NCI-H345 treated with DMSO at 0.1 percent for 48 hours (cell line): ENCODE data around the gene ZNF396.

Source experiments
- DNase-seq: peaks from one replicate; lab custom pipeline; 2025; ENCODE audit not compliant: unreplicated experiment; lab: John Stamatoyannopoulos, UW

The ZNF396 gene

DNA sequence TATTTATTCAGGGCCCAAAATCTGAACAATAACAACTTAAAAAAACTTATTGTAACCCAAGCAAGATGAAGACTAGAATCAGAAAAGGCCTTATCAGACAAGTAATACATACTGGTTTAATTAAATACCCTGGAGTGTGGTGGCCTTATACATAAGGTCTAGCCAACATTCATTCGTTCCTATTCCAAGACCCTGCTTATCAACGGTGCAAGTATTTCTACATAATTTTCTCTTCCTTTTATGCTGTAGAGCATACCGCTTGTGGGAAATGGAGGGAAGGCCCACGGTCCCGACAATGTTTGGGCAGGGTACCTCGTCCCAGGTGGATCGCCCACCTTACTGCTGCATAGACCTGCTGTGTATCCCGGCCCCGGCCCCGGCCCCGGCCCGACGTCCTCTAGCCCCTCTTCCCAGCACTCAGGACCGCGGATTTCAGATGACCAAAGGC is 33.6 kb downstream of the ZNF396 start:
- DNase-seq = no peak

DNA sequence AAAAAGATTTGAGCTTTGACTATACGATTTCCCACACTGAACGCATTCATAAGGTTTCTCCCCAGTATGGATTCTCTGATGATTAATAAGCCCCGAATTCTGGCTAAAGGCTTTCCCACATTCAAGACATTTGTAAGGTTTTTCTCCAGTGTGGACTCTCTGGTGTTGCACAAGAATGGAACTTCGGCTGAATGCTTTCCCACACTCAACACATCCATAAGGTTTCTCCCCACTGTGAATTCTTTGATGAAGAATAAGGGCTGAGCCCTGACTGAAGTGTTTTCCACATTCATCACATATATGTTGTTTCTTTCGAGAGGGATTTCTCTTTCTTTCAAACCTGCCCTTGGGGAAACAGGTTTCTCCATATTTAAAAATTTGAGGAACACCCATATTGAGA is 39.9 kb downstream of the ZNF396 start:
- DNase-seq = no peak

DNA sequence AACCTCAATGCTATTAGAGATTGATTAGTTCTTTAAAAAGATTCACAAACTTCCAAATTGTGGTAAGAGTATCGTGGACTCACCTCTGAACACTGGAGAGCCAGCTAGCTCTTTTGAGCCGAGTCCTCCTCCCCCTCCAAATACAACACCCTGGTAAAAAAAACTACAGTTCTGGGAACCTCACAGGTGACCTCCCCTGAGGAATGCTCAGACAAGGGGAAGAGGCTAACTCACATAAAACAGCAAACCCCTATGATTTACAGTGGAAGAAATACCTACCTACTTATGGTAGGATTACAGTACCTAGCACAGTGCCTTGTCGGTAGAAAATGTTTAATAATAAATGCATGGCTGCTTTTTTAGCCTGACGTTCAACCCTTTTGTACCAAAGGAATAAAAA is 41.3 kb downstream of the ZNF396 start:
- DNase-seq = no peak

GRCh38 chr18:35334821-35335220 is 42.3 kb downstream of the ZNF396 start:
- DNase-seq = no peak

GRCh38 chr18:35334212-35334611 is 42.9 kb downstream of the ZNF396 start:
- DNase-seq = no peak

DNA sequence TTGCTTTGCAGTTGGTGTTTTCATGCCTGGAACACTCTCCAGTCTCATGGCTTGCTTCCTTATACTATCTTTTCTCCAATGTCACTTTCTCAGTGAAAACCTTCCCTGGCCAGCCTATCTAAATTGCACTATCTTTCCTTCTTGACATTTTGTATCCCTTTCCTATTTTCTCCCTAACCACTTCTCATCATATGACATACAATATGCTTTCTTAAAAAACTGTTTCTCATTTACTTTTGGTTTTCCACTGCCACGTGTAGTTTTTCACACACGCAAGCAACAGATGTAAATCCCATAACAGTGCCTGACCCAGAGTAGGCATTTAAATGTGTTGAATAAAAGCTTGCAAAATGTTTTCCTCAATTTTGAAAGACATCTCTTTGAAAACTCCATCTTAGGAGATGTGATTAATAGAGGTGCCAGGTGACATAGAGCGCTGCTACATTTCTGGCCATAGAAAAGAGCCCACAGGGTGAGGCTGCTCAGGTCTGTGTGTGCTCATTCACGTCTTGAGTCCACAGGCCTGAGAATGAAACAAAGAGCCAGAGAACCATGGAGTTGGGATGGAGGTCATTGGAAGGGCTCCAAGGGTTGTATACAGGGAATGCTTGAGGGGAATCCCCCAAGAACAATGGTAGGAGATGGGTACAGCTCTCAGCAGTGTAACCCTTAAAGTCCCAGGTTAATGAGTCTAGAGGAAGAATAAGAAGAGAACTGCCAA is 45.6 kb downstream of the ZNF396 start:
- DNase-seq = no peak

DNA sequence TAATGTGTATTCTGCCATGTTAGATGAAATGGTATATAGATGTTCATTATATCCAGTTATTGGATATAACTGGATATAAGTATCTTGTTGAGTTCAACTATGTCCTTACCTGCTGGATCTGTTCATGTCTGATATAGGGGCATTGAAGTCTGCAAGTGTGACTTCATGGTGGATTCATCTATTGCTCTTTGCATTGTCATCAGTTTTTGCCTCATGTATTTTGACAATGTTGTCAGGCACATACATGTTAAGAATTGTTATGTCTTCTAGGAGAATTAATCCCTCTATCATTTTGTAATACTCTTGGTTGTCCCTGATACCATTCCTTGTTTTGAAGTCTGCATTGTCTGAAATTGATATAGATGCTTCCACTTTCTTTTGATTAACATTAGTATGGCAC is 48.3 kb downstream of the ZNF396 start:
- no peak for DNase-seq

DNA sequence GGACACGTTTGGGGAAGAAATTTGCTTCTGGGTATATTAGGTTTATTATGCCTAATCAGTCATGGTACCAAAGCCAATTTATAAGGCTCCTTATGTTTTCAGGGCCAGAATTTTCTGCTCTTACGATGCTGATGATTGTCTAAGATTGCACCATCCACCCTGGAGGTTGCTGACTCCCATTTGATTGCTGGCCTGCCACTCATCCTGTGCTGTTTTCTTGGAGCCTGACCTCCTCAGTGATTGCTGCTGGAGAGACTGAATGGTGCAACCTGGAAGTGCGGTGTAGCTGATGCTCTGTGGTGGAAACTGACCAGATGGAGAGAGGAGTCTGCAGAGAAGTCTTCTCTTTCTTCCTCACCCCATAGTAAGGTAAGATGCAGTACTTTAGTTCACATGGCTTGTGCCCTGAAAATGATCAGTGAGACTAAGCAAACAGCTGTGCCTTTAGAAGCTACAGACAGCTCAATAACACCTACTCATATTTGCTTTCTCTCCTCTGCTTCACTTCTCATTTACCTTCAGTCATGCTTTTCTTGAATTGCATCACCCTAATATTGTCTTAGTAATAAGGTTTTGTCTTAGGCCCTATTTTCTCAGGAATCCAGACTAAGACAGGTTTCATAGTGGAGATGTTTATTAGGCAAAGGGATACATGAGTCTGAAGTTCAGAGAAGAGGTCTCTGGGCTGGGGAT is 50.3 kb downstream of the ZNF396 start:
- DNase-seq = no peak

DNA sequence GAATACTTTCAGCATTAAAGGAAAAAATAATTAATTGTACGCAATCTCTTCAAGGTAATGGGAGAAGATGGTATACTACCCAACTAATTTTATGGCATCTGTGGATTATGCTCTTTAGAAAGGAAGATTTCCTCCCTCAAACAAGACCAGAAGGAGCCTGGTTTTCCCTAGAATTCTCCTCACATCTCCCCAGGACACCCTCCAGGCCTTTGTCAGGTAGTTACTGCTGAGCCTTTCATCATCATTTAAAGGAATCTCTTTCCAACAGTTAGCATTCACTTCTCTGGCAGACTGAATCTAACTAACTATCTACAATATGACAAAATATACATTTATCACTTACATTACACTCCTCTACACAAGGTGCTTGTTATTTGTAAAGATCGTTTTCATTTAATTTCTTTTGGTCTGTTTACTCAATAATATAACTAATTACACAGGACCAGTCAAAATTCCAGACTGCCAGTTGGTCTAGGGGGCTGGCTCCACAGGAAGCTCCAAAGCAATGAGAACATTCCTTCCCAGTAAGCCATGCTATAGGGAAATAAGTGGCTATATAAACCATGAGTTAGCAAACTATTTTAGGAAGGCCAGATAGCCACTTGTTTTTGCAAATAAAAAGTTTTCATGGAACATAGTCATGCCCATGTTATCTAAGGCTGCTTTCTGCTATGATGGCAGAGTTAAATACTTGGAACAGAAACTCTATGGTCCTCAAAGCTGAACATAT is 52.0 kb downstream of the ZNF396 start:
- no peak for DNase-seq

DNA sequence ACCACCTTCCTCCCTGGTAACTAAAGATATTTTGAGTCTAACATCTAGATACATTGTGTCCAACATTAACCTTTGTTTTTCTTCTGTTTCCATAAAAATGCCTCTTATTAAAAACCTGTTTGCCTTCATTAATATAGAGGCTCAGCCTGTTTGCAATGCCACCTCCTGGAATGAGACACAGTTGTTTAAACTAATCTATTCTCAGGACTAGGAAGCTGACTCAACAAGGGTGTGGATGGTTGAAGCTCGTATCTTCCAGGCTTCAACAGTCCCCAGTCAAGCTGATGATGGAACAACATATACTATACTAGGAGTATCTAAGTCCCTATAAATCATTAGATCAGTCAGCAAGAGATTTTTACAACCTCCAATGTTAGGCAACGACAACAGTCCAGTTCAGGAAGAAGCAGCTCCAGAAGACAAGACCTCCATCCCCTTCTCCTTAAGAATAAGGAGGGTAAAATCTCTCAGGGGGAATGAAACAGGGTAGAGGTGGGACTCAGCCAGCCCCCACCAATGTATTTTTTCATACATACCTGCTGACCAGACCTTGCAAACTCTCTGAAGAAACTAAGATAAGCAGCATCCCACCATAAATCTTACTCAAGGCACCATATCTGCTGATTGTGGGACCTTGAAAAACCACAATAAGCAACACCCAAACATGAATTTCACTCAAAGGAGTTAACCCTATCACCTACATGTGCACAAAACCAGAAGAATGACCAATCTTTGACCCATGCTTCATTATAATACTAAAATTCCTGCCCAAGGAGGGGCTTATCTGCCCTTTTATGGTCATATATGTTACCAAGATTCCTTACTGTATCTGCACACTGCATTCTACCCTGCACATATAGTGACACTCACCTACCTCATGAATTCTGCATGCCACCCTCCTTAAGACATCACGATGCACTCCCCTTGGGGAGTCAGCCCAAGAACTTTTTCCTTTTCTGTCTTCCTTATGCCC is 54.4 kb downstream of the ZNF396 start:
- DNase-seq = no peak
